Measurements from ENCODE around the gene CLDND1.
"Not testable (repeated sequence)": the region's sequence is repeated elsewhere in the genome, so short reads cannot be mapped to it uniquely, and the experiment has no call there.

CLDND1 gene

DNA sequence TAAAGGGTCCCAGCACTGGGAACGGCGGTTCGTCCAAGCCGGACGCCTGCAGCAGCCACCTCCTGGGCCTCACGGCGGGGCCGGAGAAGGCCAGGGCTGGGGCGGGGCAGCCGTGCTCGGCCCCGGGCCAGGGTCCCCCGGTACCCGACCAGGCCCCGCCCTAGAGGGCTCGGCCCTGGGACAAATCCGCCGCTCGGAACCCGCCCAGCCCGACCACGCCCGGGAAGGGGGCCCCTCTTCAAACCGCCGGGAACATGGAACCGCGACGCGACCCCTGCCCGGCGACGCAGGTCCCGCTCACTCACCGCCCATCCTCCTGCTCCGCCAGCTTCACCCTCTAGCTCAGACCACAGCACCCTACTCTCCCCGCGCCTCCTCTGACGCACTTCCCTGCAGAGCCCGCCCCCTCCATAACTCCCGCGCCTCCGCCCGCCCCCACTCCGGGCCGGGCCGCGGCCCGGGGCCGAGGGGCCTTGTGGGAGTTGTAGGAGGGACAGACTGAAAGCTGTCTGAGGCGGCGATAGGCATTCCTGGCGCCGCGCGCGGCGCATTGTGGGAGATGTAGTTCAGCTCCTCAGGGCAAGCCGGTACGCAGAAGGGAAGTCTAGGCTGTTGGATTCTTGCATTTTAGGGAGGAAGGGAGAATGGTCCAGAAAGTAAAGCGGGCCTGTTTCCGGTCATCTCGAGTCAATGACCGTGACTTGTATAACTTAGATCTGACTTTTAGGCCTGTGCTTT lies at the start of gene CLDND1:
Gene CLDND1, minus strand, starts transcription at position 359 of the 738 bp plus-strand sequence. CDS start 1,478 bp downstream, outside the sequence.
- peak; percentile 99 for DNase-seq

DNA sequence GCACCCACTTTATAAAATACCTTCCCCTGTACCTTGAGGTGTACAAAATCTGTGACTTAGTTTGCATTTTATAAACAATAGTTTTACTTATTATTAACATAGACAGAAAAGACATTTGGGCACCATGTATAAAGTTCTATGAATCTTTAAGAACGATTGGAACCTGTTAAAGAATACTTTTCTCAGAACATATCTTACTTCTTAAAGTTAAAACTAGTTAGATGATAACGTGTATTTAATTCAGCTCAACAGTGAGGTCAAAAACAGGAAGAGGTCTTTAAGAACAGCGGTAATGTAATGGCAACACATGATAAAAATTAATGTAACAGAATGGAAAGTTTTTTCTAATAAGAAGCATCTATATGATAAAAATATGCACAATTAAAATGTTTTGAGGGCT lies 45.7 kb upstream of the CLDND1 start:
- no peak for DNase-seq

DNA sequence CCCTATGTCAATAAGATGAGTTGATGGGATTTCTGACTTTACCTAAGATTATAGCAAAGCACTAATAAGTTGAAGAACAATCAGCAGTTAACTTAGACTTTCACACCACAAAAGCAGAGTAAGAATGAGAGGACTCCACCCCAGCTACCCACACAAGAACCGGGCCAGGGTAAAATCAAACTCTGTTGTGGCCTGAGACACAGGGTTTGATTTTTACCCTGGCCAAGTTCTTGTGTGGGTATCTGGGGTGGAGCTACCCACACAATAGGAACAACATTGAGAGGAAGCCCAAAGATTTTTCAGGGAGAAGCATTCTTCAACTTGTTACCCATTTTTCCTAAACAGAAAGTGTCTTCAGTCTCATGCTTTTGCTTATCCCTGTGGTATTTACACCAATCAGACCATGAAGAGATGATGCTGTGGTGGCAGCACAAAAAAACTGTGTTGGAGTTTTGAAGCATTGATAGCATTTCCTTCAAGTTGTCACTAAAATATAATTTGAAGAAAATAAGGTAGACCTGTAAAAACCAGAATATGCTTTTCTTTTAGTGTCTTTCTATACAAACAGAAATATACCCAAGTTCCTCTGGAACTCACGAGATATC lies 45.1 kb upstream of the CLDND1 start:
- DNase-seq = no peak

DNA sequence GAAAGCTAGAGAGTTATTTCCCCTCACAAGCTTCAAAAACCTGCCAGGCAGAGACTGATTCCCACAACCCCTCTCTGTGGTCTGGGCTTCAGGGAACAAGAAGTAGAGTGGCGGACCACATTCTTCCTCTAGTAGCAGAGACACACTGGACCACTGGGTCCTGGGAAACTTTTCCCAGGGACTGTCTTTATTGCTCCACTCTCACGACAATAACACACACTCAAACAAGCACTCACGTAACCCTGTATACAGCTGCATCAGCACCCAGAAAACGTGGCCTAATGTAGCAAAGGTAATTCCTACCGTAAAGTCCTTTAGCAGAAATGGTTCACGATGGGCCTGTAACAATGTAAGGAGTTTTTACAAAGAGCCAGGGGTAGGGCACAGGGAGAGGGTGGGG lies 43.1 kb upstream of the CLDND1 start:
- DNase-seq = no peak

DNA sequence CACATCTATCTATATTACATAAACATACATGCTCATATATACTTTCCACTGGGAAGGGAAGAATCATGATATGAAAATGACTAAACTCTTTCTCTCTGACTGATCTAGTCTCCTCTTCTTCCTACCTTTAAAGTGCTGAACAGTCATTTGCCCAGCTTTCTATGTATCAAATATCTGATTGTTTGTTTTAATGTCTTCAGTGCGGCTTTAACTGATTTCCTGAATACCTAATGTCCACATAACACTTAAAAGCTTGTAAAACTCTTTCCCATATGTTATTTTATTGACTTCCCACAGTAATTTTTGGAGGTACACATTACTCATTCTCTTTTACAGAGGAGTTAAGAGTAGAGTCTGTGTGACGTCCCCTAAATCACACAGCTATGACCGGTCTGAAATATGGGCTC lies 42.5 kb upstream of the CLDND1 start:
- DNase-seq = no peak

DNA sequence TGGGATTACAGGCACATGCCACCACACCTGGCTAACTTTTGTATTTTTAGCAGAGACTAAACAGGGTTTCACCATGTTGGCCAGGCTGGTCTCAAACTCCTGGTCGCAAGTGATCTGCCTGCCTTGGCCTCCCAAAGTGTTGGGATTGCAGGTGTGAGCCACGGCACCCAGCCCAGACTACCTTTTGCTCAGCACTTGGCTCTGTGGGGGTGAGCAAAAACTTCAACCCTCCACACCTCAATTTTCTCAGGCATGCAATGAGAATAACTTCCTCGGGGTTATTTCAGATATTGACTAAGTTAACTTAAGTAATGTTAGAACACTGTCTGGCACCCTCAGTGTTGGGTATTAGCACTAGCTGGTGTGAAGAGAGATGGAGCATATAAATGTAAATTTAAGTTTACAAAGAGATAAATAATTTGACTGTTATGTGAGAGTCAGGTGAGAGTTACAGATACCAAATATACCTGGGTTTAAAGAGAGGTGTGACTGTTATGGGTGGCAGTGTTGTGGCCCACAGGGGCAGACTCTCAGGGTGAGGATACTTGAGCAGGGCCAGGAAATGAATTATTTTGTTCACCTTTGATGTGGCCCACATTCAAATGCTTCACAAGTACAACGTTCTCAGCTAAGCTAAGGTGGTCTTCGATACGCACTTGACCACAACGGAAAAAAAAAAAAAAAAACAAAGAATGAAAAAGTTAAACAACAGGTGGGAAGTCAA lies 41.7 kb upstream of the CLDND1 start:
- no peak for DNase-seq

DNA sequence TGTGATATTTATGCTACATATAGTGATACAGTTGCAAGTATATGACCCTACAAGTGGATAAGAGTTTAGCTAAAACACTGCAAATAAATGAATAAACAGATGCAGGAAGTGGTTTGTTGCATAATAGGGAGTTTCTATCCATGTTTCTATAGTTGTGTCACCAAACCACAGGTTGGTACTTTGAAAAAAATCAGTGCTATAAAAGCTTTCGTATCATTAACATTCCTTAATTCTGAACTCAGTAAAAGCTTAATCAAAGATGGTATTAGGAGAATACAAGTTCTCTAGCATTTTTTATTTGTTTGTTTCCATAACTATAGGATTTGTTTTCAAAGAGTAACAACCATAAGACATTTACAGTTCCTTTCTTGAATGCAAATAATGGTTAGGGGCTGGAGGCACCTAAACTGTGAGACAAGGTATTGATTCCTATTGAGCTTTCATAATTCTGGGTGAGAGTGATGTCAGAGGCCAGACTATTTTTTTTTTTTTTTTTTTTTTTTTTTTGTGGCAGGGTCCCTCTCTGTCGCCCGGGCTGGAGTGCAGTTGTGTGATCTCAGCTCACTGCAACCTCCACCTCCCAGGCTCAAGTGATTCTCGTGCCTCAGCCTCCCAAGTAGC lies 41.1 kb upstream of the CLDND1 start:
- DNase-seq = no peak

DNA sequence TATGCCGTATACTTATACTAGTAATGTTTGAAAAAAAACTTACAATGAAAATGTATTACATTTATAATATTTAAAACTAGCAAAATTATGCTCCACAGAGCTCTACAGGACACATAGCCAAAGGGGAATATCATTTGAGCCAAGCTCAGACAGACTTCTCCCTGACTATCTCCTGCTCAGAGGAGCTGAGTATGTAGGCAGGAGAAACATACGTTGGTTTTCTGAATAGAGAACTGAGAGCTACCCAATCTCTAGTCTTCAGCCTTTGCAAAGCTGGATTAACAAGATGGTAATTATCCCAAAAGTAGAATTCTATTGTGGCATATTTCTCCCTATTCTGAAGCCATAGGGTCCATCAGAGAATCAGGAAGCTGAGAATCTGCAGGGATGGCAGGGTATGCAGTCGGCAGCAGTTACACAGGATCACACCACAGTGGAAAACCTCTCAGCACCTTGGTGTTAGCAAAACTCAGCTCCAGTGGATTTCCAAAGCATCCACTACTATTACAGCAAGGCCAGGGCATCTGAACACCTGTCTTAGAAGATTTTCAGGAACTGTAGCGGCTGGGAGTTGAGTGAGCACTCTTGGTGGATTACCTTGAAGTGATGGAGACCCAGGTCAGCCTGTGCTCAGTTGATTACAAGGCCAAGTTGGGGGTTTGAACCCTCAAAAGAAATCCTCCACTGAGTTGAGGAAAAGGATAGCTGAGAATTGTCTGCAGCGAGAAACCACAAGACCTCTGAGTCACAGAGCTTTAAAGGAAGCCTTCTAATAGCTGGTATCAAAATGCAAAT lies 39.2 kb upstream of the CLDND1 start:
- DNase-seq = no peak

DNA sequence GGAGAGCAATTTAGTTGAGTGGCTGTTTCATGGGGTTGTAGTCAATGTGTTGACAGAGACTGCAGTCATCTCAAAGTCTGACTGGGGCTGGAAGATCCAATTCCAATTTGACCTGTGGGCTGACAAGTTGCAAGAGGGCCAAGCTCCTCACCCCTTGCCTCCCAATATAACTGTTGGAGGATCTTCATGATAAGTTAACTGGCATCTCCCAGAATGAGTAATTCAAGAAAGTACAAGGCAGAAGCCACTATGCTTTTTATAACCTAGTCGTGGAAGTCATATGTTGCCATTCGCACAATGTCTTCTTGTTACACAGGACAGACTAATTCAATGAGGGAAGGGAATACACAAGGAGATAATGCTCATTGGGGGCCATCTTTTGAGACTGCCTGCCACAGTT lies 38.2 kb upstream of the CLDND1 start:
- DNase-seq = no peak

DNA sequence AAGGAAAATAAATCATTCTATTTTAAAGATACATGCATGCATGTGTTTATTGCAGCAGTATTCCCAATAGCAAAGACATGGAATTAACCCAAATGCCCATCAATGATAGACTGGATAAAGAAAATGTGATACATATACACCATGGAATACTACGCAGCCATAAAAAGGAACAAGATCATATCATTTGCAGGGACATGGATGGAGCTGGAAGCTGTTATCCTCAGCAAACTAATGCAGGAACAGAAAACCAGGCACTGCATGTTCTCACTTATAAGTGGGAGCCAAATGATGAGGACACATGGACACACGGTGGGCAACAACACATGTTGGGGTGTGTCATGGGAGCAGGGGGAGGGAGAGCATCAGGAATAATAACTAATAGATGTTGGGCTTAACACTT lies 37.1 kb upstream of the CLDND1 start:
- not testable (repeated sequence) for DNase-seq

DNA sequence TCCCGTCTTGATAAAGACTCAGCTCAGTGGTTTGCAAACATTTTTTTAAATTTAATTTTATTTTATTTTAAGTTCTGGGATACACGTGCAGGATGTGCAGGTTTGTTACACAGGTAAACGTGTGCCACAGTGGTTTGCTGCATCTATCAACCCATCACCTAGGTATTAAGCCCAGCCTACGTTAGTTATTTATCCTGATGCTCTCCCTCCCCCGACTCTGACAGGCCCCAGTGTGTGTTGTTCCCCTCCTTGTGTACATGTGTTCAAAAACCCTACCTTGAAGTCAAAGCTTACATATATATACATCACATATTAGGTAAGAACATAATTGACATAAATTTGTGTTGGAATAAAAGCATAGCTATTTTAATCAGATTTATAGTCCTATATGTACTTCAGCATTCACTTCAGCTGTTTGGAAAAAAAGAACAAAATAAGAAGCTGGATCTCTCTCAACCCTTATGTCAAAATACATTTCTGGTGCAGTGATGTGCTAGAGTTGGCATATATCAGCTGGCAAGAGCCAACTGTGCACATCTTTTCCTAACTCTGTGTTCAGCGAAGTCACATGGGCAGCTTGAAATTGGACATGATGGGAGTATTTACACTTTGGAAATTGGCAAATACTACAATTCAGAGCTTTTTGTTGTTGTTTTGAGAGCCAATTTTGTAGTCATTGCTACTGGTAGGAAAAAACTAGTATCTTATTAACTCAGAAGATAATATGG lies 35.6 kb upstream of the CLDND1 start:
- no peak for DNase-seq

DNA sequence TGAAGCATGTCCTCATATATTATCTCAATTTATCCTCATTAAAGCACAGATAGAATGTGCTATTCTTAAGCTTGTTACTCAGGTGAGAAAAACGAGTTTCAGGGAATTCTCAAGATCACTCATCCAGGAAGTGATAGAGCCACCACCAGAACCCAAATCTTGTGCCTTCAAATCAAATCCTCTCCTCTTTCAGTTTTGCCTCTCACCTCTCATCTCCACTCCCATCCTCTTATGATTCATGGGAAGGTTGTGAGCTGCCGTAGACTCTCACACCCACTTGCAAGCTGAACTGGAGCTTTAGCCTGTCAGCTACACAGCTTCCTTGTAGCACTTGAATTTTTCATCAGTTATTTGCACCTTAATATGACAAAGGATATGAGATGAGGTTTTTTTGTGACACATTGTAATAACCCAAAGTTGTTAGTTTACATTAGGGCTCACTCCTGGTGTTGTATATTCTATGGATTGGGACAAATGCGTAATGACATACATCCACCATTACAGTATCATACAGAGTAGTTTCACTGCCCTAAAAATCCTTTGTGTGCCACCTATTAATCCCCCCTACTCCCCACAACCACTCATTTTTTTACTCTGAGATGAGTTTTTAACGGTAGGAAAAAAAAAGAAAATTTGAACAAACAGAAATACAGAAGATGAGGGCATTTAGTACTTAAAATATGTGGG lies 34.8 kb upstream of the CLDND1 start:
- no peak for DNase-seq

DNA sequence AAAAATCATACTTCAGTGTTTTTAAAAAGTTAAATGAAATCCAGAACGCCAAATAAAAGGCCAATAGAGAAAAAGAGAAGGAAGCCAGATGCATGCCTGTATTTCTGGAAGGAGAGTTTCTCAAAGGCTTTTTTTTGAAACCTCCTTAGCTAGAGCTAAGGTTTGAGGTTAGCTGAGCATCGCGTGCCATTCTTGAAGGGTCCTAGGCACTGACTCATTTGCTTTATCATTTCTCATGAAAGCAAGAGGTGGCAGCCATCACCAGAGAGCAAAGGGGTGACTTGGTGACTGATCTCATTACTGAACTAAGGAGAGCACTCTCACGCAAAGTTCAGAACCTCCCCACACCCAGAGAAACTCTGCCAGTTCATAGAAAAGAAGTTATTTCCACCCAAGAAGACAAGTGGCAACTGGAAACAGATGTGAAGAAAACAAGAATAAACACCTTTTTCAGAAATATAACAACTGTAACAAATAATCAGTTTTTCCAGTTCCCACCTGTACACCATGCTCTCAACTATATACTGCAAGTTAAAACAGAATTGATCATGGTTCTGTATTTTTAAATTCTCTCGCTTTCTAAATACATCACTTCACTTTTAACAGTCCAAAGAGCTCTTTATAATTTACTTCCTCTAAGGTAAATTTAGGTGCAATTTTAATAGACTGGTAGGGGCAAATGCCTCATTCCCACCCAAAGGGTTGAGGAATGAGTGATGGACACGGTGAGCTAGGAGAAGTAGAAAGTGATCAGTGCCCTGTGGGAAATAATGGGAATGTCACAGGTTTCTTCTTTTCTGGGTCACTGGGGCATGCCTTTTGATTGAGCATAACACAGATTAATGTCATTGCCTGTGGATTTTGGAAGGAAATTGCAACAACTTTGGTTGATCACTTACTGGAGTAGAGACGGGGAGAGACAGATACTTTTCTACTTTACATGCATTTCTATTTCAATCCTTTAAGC lies 33.7 kb upstream of the CLDND1 start:
- no peak for DNase-seq

DNA sequence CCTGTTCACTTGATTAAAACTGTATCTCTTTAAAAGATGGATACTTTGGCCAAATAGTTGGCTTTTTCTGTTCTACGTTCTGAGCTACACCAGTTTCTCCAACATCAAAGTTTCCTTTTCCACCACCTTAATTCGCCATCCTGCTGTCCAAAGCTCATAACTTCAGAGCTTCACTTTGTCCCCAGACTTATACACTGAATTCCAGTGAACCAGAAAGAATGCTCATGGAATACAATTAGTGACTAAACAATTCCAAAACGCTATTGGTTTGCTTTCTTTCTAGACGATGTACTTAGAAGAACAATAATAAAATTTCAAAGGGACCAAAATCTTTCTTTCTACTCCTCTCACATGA lies 32.3 kb upstream of the CLDND1 start:
- DNase-seq = no peak

DNA sequence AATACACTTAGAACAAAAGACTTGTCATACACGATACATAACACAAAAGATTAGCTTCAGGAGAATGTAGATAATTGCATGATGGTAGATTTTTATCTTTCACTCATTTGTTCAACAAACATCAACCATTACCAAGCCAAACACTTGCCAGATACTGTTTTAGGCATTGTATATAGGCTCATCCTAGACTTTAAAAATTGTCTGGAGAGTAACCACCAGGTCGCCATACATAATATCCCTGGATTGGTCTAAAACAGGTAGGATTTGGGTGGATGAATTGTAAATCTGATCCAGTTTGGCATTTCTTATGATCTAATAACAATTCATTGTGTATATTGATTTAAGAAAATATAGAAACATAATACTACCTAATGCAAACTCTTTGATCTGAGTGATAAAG lies 31.9 kb upstream of the CLDND1 start:
- DNase-seq = no peak

DNA sequence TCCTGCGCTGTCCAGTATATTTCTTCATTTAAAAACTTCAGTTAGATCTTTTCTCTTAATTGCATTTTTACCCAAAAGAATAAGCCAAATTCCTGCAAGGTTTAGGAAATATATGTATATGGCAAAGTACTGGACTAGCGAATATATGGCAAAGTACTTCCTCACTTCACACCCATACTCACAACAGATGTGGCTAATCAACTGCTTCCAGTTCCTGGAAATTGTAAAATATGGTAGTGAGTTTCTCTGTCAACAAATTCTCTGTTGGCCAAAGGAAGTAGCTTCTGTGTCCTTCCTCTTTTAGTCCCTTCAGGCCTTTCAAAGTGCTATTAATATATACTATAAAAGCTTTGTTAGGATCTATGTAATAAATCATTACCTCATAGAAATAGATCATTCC lies 31.1 kb upstream of the CLDND1 start:
- no peak for DNase-seq

DNA sequence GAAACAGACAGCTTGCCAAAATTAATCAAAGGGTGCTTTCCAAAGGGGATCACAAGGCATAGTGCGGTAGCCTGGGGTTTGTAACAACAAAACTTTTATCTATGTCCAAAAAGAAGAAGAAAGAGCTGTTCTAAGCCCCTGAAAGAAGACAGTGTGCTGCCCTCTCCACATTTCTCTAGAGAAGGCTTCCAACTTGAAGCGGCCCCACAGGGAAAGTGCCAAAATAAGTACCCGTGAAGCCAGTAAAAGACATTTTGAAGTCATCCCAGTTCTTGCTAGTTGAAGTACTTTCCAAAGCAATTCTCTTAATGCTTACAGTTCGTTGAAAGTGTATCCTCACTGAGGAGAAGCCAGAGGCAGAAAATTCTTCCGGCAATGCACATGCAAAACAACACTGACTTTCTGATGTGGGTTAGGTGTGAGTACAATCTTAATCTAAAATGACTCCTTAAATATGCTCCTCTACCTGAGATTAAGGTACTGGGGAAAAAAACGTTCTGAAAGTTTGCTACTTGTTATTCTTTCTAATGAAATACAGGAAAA lies 30.4 kb upstream of the CLDND1 start:
- DNase-seq = no peak

DNA sequence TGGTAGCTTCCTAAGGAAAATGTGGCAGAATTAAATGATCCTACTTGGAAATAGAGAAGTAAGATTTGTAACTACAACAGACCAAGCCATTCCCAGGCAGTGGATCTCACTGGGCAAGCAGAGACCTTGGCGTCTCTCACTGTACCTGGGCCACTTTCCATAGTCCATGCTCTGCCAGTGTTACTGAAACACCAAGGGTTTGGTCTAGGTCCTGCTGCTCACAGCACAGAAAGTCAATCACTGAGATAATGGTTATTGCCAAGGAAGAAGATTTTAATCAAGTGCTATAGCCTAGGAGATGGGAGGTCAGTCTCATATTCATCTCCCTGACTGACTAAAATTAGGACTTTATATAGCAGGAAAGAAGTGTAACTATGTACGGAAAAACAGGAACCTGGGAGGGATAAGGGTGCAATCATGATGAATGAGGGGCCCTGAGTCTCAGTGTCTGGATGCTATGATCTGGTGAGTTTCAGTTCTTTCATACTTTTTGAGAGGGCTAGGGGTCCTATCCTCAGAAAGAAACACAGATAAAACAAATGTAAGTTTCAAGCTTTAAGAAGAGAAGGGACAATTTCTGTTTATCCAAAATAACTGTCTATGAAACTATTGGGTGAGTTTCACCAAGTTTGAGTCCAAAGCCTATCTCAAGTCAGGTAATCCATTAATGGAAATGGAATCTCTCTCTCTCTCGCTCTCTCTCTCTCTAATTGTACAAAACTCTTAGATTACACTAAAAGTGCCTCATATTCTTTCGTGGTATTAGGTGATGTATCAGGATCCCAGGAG lies 29.7 kb upstream of the CLDND1 start:
- DNase-seq = no peak

DNA sequence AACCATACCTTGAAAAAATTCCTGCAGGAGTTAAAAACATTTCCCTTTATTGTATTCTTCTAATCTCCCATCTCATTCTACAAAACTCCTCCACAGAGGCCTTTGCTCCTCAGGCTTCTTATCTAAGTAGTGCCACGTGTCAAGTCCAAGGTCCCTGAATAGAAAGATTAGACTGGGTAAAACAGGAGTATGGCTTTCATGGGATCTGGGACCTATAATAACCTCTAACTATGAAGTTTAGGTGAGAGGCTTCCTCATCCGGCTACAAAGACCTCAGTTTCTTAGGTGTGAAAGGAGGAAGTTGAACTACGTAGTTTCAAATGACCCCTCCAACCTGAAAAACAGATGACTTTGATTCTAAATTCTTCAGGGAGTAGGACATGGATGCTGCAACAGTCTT lies 29.1 kb upstream of the CLDND1 start:
- no peak for DNase-seq

All from NCI-H82 (cell line).